ENCODE results near the gene TM4SF4. TPM values are rescaled to one million over a fixed set of nuclear protein-coding genes. Genes with fewer than 3 reads are reported as not detected.

Gene TM4SF4
- total and polyA plus RNA-seq, 12 donors = not detected

DNA sequence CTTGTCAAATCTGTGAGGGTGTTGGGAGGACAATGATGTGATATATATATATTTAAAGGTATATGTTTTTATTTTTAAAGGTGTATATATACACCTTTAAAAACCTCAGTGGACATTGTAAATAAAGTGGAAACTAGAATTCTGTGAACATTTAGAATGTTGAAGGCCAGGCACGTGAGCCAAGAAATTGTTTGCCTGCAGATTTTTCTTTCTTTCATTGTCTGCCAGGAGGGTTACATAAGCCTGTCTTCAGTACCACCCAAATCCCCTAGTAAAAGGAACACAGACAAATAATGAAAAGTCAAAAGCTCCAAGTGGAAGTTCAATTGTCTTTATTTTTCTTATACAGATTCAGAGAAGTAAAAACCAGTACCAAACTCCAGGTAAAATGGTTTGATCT is 42.4 kb downstream of the TM4SF4 start:
- H3K36me3 ChIP-seq = peaks cover 0 to 59% (median 9%) of the 10 kb centered on the region in 9 donors
- intact Hi-C loops (cut with DNase I) = no loop called here
- ATAC-seq = no peak

DNA sequence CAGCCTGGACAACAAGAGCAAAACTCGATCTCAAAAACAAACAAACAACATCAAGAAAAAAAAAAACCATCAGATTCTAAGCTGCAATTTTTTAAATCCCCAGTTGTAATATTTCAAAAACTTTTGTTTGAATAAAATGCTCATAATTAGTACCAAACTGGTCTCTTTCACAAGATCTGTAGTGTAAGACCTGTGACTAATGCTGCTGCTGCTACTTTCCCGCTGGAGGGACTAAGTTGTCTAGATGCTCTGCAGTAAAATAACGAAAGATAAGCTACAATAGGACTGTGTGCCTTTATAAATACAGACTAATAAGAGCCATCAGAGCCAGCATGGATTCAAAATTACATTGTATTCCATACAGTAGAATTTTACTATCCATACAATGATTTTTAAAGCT is 45.4 kb downstream of the TM4SF4 start:
- ATAC-seq (no peak), DNase-seq (no peak)
- H3K4me3 ChIP-seq = no peak overlapping the region
- TF ChIP-seq CTCF (IDR thresholded peaks at IDR 0.05) = no peak
- H3K27ac ChIP-seq = no peak overlapping the region
- 83 to 93% methylated on average over 3 of the region's 3 CpGs for WGBS, 2 donors
- no peaks in the 10 kb centered on the region for H3K27me3 ChIP-seq
- peaks cover 0 to 8% (median 0%) of the 10 kb centered on the region in 9 donors for H3K4me1 ChIP-seq
- no peaks in the 10 kb centered on the region for H3K9me3 ChIP-seq
- peaks cover 0 to 86% (median 26%) of the 10 kb centered on the region in 9 donors for H3K36me3 ChIP-seq
- intact Hi-C loops (cut with DNase I) = loop anchor here in 2 of 10 donors (10.0 kb wide), 2 partner anchors 135 to 145 kb away; partner anchors contain the start of gene WWTR1 (in 1 of the 2)

More for the DNA sequence above, 42.4 kb downstream of the TM4SF4 start:
- TF ChIP-seq CTCF (IDR thresholded peaks at IDR 0.05) = no peak
- DNase-seq = no peak
- Histone ChIP-seq H3K9me3 (no peaks in the 10 kb centered on the region), H3K27ac (no peak overlapping the region), H3K4me1 (peaks cover 0 to 17% (median 5%) of the 10 kb centered on the region in 9 donors), H3K4me3 (no peak overlapping the region), H3K27me3 (no peaks in the 10 kb centered on the region)
- 53 to 65% methylated on average over 1 of the region's 1 CpG for whole genome bisulfite sequencing, 2 donors

- Histone ChIP-seq H3K36me3 (peaks cover 0 to 79% (median 38%) of the 10 kb centered on the region in 9 donors), H3K9me3 (no peaks in the 10 kb centered on the region), H3K4me1 (peaks cover 0 to 27% (median 16%) of the 10 kb centered on the region in 9 donors), H3K27ac (no peak overlapping the region), H3K4me3 (no peak overlapping the region), H3K27me3 (no peaks in the 10 kb centered on the region)
- no peak for TF ChIP-seq CTCF (IDR thresholded peaks at IDR 0.05)
- no peak for DNase-seq
- 88 to 91% methylated on average over 11 of the region's 11 CpGs for WGBS, 2 donors
- intact Hi-C loops (cut with DNase I) = loop anchor here in 2 of 10 donors (10.0 kb wide), 2 partner anchors 131 to 141 kb away; partner anchors contain the start of gene WWTR1 (in 1 of the 2)
- ATAC-seq = no peak
Observed at GRCh38 chr3:149523512-149524299, 49.2 kb downstream of the TM4SF4 start.

GRCh38 chr3:149527531-149528339 is 53.2 kb downstream of the TM4SF4 start:
- intact Hi-C loops (cut with DNase I) = loop anchor here in 6 of 10 donors (2.0 to 10.0 kb wide), 5 partner anchors 125 to 190 kb away; partner anchors contain the start of gene WWTR1 (in 2 of the 6)
- DNase-seq = peak in 1 of 2 donors; percentile 36
- Histone ChIP-seq H3K36me3 (peaks cover 0 to 45% (median 30%) of the 10 kb centered on the region in 9 donors), H3K4me3 (no peak overlapping the region), H3K27me3 (no peaks in the 10 kb centered on the region), H3K4me1 (peaks cover under 1 to 55% (median 22%) of the 10 kb centered on the region in 9 donors), H3K27ac (peak overlapping the region in 6 of 10 donors; percentile 10 to 62 (median 36)), H3K9me3 (no peaks in the 10 kb centered on the region)
- 42 to 46% methylated on average over 5 of the region's 5 CpGs for WGBS, 2 donors
- peak in 7 of 9 donors; percentile 22 to 68 (median 44) for TF ChIP-seq CTCF (IDR thresholded peaks at IDR 0.05)
- ATAC-seq = peak; percentile 65 to 86 (median 70)
